Ureter (tissue), 1 donor: ENCODE data around the gene SPRR5. TPM values are rescaled to one million over a fixed set of nuclear protein-coding genes. Genes with fewer than 3 reads are reported as not detected.

ENCODE experiments used
- DNase-seq: peaks from one replicate; pipeline ENCODE4 v3.0.0-alpha.2; 2020; ENCODE audit warnings: low spot score
- total RNA-seq: library from RNA; stranded (reverse); gene quantifications from one replicate; pipeline ENCODE4 v1.2.4, GENCODE V29; 2023
- donor health status: DM: yes; HTN: yes; CAD: no.

Gene SPRR5
- total RNA-seq, 1 donor from 2014 or later, result not detected

- DNase-seq, result no peak
These were observed 36.2 kb downstream of the SPRR5 start for GRCh38 chr1:152983234-152983633.

GRCh38 chr1:152983743-152984142, 36.7 kb downstream of the SPRR5 start, which contains the start of gene SPRR1A:
Gene SPRR1A (plus strand): TSS chr1:152984081. CDS start chr1:152985231, 1,150 bp downstream.
- peak; percentile 61 for DNase-seq

DNA sequence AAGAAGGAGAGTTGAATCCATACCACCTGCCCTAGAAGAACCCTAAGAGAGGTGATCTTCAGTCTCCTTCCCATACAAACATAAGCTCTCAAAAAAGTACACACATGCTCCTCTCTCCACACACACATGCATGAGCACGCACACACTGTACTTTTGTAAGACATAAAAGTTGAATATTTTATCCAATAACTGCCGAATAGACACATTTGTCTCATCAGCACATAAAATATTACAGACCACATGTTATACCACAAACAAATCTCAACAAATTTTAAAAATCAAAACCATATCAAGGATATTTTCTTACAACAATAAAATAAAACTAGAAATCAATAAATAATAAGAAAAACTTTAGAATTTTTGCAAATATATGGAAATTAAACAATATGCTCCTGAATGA, 39.6 kb downstream of the SPRR5 start:
- DNase-seq, result no peak

DNA sequence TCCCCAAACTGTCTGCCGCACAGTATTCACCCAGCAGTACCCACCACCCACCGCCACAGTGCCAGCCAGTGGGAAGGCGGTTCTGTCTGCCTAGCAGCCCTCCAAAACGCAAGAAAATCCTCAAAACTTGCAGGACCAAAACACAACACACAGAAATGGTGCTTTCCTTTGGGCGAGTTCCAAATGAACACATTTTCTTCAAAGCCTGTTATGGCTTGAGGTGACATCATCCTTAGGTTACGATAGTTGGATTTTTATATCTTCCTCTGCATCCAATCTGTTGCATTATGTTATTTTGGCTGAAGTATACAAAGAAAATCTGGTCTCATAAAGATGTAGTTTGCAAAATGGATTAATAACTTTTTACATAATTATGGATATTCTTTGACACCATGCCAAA, 46.2 kb downstream of the SPRR5 start:
- DNase-seq, result no peak

DNA sequence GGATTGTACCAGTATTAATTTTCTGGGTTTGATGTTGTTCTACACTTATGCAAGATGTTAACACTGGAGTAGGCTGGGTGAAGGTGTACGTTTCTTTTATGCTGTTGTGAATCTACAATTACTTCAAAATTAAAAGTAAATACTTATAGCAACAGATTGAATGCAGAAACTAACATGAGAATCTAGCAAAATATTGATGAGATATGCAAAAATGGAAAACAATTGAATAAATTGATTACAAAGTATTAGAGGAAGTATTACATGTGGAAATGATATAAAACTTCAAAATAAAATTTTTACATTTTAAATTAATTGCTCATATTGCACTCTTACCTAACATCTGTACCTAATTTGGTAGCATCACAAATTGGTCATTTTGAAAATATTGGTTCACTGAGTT, 48.8 kb downstream of the SPRR5 start:
- DNase-seq, result no peak

GRCh38 chr1:152996633-152997400, 49.8 kb downstream of the SPRR5 start:
- no peak for DNase-seq

DNA sequence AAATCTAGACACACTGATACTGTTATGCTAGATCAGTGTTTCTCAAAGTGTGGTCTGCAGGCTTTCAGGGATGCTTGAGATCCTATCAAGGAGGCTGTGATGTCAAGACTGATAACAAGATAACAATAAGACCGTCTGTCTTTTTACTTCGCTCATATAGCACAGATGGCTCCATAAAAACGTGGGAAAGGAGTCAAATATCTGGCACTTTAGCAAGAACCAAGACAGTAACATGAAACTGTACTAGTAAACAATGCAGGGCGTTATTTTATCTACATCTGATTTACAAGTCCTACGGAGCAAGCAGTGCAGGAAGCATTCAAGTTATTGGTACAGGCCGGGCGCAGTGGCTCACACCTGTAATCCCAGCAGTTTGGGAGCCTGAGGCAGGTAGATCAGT, 50.9 kb downstream of the SPRR5 start:
- no peak for DNase-seq

GRCh38 chr1:152998476-152998875, 51.5 kb downstream of the SPRR5 start:
- no peak for DNase-seq

Other genes with a start within 250 kb of the SPRR5 start
- gene LCE2A, start 248.9 kb upstream of the SPRR5 start, total RNA-seq, result not detected
- not detected for gene LCE4A, start 239.0 kb upstream of the SPRR5 start, total RNA-seq
- not detected for gene KPRP, start 189.2 kb upstream of the SPRR5 start, total RNA-seq
- not detected for gene LCE1F, start 172.1 kb upstream of the SPRR5 start, total RNA-seq
- not detected for gene LCE1E, start 160.9 kb upstream of the SPRR5 start, total RNA-seq
- not detected for gene LCE1D, start 150.5 kb upstream of the SPRR5 start, total RNA-seq
- gene LCE1C, start 140.6 kb upstream of the SPRR5 start, total RNA-seq, result not detected
- gene LCE1B, start 135.2 kb upstream of the SPRR5 start, total RNA-seq, result not detected
- not detected for gene LCE1A, start 119.7 kb upstream of the SPRR5 start, total RNA-seq
- gene LCE6A, start 104.3 kb upstream of the SPRR5 start, total RNA-seq, result not detected
- not detected for gene LCE7A, start 87.2 kb upstream of the SPRR5 start, total RNA-seq
- not detected for gene SMCP, start 68.9 kb upstream of the SPRR5 start, total RNA-seq
- 43.4 TPM for gene IVL, start 38.7 kb upstream of the SPRR5 start, total RNA-seq
- gene SPRR4, start 23.4 kb downstream of the SPRR5 start, total RNA-seq, result not detected
- gene SPRR1A, start 36.9 kb downstream of the SPRR5 start, total RNA-seq, result 13.8 TPM
- gene SPRR3, start 54.5 kb downstream of the SPRR5 start, total RNA-seq, result 79.0 TPM
- 0.91 TPM for gene SPRR1B, start 84.0 kb downstream of the SPRR5 start, total RNA-seq
- not detected for gene SPRR2D, start 93.9 kb downstream of the SPRR5 start, total RNA-seq
- gene SPRR2A, start 110.3 kb downstream of the SPRR5 start, total RNA-seq, result 0.96 TPM
- gene SPRR2B, start 124.4 kb downstream of the SPRR5 start, total RNA-seq, result not detected
- not detected for gene SPRR2E, start 147.3 kb downstream of the SPRR5 start, total RNA-seq
- gene SPRR2F, start 166.3 kb downstream of the SPRR5 start, total RNA-seq, result not detected
- gene SPRR2G, start 203.7 kb downstream of the SPRR5 start, total RNA-seq, result not detected